AML-193 (cell line): ENCODE results near the gene THSD7A.
"Not testable (repeated sequence)": the region's sequence is repeated elsewhere in the genome, so short reads cannot be mapped to it uniquely, and the experiment has no call there.

Experiments used
- DNase-seq, 2 experiments: peaks; one replicate each; lab custom pipeline; 2025; lab: John Stamatoyannopoulos, UW

THSD7A gene

GRCh38 chr7:11458736-11459483 lies 373.1 kb downstream of the THSD7A start:
- peak; percentile 21 to 34 for DNase-seq

DNA sequence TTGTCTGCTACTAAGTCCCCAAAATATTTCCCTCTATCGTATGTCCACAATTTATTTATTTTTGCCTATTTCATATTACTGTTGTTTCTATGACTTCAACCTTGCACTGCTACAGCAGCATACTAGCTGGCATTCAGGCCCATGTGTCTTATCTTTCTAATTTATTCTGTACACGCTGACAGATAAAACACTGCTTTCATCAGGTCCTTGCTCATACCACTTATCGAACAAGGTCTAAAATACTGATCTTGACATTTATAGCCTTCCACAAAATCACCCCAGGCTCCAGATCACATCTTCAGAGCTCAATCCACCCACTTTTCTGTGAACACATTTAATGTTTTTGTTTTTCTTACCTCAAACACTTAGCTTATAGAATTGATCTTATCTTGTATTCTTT lies 374.6 kb downstream of the THSD7A start:
- DNase-seq, result no peak

DNA sequence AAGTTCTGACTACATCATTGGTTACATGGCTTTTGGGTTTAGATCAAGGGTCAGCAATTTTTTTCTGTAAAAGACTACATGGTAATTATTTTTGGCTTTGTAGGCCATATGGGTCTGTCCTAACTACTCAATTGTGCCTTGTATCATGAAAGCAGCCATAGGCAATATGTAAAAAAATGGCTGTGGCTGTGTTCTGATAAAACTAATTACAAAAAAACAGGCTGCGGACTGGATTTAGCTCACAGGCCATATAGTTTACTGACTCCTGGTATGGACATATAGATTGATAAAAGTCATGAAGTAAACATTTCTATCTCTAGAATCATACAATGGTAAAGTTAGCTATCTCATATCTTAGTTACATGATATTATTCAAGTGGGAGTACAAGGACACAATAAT lies 375.4 kb downstream of the THSD7A start:
- DNase-seq, result no peak

- no peak for DNase-seq
Observed at GRCh38 chr7:11452476-11452875, 379.5 kb downstream of the THSD7A start.

- no peak for DNase-seq
Observed at GRCh38 chr7:11450281-11450680, 381.7 kb downstream of the THSD7A start.

DNA sequence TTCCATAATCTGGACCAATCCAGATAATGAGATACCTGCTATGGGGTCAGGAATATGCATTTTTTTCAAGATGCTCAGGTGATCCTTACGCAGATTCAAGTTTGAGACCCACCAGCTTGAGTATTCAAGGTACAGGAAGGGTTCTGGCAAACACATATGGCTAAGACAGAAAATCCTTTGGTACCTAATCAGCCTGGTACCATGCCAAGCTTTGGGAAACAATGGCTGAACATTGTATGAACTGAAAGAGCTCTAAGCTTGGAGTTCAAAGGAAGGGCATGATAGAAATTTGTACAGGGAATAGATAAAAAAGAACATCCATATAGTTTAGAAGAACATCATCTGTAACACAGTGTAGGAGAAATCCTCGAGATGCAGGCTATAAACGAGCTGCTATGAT lies 382.7 kb downstream of the THSD7A start:
- no peak for DNase-seq

DNA sequence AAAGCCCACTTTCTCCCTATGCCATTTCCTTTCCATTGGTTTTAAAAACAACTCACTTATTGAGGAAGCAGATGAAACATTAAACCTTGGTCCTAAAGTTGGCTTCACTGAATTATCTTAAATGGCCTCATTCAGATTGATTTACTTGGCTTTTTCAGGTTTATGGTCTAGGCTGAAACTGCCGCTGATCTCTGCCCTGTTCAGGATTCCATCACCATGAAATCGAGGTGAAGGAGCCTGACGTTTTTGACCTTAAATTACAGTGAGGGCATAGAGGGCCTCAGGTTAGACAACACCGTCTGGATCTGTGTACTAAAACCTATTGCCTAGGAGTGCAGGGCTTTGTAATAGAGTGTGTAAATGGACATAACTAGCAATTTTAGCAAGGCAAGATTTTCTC lies 383.7 kb downstream of the THSD7A start:
- no peak for DNase-seq

- DNase-seq, result no peak
Observed at GRCh38 chr7:11447106-11447505, 384.9 kb downstream of the THSD7A start.

DNA sequence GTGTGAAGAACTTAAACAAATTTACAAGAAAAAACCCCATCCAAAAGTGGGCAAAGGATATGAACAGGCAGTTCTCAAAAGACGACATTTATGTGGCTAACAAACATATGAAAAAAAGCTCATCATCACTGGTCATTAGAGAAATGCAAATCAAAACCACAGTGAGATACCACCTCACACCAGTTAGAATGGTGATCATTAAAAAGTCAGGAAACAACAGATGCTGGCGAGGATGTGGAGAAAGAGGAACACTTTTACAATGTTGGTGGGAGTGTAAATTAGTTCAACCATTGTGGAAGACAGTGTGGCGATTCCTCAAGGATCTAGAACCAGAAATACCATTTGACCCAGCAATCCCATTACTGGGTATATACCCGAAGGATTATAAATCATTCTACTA lies 388.1 kb downstream of the THSD7A start:
- not testable (repeated sequence) for DNase-seq

DNA sequence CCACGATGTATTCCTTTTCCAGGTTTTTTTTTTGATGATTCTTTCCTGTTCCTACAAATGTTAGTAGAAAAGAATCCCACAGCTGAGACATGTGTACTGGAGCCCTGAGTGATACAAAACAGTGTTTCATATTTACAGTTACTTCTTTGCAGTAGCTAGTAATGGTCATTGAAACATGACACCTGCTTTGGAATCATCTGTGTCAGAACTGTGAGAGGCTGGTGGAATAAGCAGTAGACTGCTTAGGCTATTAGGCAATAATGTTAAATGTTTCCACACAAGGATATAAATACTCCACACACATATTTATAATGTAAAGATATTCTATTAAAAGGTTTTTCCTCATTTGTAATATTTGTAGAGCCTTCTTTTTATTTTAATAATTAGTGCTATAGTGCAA lies 394.0 kb downstream of the THSD7A start:
- DNase-seq, result no peak

DNA sequence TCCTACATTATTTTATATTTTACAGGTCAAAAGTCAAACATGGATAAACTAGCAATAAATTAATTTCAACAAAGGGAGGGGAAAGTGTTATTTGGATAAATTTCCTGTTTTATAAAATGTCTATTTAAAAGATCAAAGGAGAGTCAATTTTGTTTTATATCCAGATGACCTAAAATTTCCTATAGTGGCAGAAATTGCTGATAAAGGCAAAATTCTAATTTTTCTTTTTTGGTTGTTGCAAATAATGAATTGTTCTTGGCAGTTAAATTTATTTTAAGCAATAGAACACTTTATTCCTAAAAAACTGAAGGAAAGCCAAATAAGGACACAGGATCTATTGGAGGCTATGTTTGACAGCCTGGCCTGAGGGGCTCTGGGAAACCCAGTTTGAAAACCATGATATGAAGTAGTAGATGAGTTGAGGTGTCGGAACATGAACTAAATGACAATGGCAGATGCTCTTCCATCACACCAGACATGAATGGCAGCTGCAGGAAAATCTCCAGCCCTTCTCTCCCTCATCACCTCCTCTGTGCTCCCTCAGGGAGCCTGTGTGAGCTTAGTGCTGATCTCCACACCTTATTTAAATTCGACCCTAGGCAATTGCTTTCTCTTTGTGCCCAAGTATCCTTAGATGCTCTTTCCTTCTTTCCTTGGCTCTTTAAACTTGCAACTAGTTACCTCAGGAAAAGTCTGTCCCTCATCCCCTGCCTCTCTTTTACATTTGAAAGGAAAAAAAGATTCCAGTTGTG lies 395.0 kb downstream of the THSD7A start:
- no peak for DNase-seq

DNA sequence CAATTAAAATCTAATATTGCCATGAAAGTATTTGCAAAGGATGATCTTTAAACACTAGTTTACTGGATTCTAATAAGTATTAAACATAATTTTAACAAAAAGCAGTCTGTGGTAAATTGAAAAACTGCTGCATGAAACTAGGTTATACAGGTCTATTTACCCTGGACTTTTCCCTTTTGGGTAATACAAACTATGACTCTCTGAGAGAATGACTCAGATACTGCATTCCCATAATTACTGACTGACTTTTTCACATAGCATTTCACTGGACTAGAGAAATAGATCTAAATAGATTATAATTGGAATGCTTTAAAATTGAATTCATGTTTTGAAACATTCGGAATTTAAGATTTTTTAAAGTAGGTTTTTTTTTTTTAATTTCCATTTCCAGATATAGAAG lies 395.7 kb downstream of the THSD7A start:
- no peak for DNase-seq

DNA sequence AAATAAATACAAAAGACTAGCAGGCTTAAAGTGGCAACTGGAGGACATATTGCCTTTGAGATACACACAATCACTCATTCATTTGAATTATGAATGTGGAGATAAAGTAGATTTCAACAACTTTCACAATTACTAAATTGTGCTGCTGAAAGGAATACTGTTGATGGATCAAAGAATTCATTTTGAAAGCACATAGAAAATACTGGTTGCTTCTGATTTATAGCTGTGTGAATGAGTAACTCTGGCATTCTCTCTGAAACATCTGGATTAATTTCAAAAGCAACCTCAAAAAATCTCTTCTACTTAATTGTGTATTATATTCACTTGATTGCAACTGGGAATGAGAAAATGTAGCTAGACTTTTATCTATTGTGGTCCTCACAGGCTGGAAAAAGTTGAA lies 397.6 kb downstream of the THSD7A start:
- DNase-seq, result no peak

DNA sequence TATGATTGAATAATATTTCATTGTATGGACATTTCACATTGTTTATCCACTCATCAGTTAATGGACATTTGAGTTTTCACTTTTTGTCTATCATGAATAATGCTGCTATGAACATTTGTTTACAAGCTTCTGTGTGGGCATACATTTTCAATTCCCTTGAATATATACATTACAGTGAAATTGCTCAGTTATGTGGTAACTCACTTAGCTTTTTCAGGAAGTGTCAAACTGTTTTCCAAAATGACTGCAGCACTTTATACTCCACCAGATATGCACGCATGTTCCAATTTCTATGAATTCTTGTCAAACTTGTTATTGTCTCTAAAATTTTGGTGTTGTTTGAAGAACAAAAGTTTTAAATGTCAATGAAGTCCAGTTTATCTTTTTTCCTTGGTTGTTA lies 401.2 kb downstream of the THSD7A start:
- DNase-seq, result peak in 1 of 2 experiments; percentile 2

- DNase-seq, result peak; percentile 5 to 11
Observed at GRCh38 chr7:11430112-11430511, 401.9 kb downstream of the THSD7A start.

DNA sequence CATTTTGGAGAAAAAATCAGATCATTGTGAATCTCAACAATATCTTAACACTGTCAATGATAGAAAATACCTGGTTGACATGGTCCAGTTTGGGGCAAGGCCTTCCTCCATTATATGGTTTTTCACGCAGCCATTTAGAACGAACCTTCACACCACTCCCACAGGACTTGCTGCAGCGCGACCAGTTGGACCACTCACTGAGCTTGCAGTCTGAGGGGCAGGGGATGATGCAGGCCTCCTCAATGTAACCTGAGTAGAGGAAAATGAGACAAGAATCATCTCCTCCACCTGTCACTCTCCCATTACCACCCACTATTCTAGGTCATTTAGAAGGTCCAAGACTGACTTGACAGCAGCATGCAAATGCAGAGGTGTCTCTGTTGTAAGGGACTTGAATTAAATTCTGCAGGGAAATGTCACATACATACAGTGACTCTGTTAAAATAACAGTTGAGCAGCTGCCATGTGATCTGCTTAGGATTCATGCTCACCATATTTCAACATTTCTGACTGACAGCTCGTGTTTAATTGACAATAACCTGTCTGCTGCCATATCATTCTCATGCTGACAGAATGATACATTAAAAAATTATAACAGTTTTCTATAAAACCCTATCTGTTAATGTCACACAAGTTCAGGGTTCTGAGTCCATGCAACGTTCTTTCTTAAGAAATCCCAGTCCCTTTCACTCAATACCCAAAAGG lies 403.0 kb downstream of the THSD7A start:
- no peak for DNase-seq

DNA sequence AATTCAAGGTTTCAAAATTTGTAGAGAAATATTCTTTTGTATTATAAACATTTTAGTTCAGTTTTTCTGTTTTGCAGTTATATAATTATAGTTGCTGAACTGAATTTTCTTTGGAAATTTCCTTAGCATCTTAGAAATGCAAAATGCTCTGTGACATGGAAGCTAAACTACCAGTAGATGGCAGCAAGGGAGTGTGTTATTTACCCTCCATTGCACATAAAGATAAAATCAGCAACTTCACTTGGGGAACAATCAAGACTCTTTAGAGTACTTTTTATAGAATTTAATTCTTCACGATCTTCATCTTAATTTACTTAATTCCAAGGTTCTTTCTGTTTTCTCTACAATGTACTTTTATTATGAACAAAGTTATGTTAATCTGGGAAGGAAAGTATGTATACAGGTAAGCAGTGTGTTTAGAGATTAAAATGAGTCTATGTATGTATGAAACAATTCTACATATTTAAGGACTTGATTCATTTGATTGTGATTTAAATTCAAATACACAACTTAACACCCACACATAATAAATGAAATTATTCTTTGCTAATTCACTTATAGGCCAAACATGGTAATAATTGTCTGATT lies 404.2 kb downstream of the THSD7A start:
- peak; percentile 30 to 52 for DNase-seq

DNA sequence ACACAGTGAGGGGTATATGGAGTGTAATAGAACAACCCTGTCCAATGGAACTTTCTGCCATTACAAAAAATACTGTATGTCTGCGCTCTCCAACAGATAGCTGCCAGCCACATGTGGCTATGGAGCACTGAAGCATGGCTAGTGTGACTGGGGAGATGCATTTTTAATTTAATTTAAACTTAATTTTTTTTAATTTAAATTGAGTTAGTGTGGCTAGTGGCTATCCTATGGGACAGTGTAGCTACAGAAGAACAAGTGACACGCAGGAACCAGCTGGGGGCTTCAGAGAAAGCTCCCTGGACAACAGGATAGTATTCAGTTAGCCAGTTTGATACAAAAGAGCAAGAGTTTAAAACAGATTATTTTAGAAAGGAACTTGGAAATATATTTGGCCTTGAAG lies 408.0 kb downstream of the THSD7A start:
- DNase-seq, result no peak

DNA sequence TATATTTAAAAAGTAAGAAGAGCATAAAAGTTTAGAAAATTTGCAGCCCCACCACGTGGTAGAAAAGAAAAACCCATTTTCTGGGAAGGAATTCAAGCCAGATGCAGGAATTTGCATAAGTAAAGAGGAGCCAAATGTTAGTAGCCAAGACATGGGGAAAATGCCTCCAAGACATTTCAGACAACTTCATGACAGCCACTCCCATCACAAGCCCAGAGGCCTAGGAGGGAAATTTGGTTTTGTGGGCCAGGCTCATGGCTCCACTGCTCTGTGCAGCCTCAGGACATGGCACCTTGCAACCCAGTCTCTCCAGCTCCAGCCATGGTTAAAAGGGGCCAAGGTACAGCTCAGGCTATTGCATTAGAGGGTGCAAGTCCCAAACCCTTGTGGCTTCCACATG lies 411.9 kb downstream of the THSD7A start:
- DNase-seq, result no peak

GRCh38 chr7:11416641-11417458 lies 415.1 kb downstream of the THSD7A start:
- DNase-seq, result no peak

DNA sequence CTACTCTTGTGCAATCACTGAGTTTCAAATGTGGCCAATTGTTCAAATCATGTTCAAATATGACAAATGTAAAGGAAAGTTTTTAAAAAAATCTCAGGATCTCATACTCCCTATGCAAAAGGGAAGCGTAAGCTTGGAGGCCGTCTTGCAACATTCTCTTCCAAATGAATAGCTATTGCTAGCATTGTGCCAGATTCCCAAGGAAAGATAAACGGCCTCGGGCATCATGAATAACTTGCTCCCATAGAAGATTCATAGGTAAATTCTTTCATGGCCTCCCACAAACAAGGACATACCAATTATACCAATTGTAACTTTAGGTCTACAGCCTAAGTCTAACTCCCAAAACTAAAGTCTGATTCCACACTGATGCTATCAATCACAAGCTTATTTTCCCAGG lies 416.9 kb downstream of the THSD7A start:
- DNase-seq, result no peak

GRCh38 chr7:11413901-11414300 lies 418.1 kb downstream of the THSD7A start:
- DNase-seq, result no peak
